A549 (cell line): Measurements from ENCODE around the gene NEGR1. TPM values are rescaled to one million over a fixed set of nuclear protein-coding genes. Genes with fewer than 3 reads are reported as not detected.

Experiments used
- ATAC-seq, 2 experiments: fragments of 200-7000 bp in 1 of 2; fragments of >200 bp in 1 of 2; cut with Nextera tagmentation in 1 of 2; cut with Tn5 transposase in 1 of 2; 3 replicates each; pipeline versions ENCODE4 v1.8.0 to v1.9.1; 2018 to 2020; ENCODE audit warnings: mild to moderate bottlenecking in 1 of 2, moderate library complexity in 1 of 2
- CTCF ChIA-PET: fragments of 300-600 bp; sonication (Branson Sonifier 250); formaldehyde crosslinking; extraction: SDS; loops from one replicate; lab custom pipeline; 2021; ENCODE audit warnings: antibody characterized with exemption, inconsistent platforms; lab: Yijun Ruan, JAX
- POLR2A ChIA-PET: fragments of 350-600 bp; formaldehyde crosslinking; extraction: SDS; loops from one replicate; lab custom pipeline; 2021; ENCODE audit warnings: antibody characterized with exemption, inconsistent platforms; lab: Yijun Ruan, JAX
- DNase-seq, 2 experiments: peaks; one replicate each; pipeline versions ENCODE4 v3.0.0 to v3.0.0-alpha.2; 2011 to 2016; ENCODE audit warnings: low read depth in 1 of 2, low spot score in 1 of 2
- FAIRE-seq: peaks from 2 replicates; lab custom pipeline; 2011; peaks lifted over from hg19 to GRCh38; lab: Jason Lieb, UNC
- H3K27ac ChIP-seq, 2 experiments: fragments of >200 bp; sonication (Bioruptor Twin); formaldehyde crosslinking; 3 replicates each; pipeline ENCODE4 v1.5.1; 2016 to 2017
- H3K4me1 ChIP-seq: fragments of >200 bp; sonication (Bioruptor Twin); formaldehyde crosslinking; 3 replicates; pipeline ENCODE4 v1.6.1; 2016
- H3K4me2 ChIP-seq: fragments of >200 bp; sonication (Bioruptor Twin); formaldehyde crosslinking; 3 replicates; pipeline ENCODE4 v1.6.1; 2016
- H3K4me3 ChIP-seq: fragments of >200 bp; sonication (Bioruptor Twin); formaldehyde crosslinking; 3 replicates; pipeline ENCODE4 v1.5.1; 2016
- H3K9me3 ChIP-seq: fragments of >200 bp; sonication (Bioruptor Twin); formaldehyde crosslinking; 3 replicates; pipeline ENCODE4 v1.6.1; 2016
- ATOH8 ChIP-seq: fragments of 250-450 bp; sonication (Bioruptor Pico); IDR thresholded peaks from 2 replicates; pipeline ENCODE4 v1.5.0; 2020; ENCODE audit warnings: low read depth, mild to moderate bottlenecking, moderate library complexity
- BHLHE40 ChIP-seq: IDR thresholded peaks from 2 replicates; pipeline ENCODE4 v1.6.1; 2012; ENCODE audit warnings: low read depth, low read length, inconsistent platforms
- CBX2 ChIP-seq: fragments of 200-600 bp; sonication (generic); IDR thresholded peaks from 2 replicates; pipeline ENCODE4 v1.6.1; 2016; ENCODE audit warnings: low read depth, mild to moderate bottlenecking, borderline replicate concordance
- CBX8 ChIP-seq: fragments of 200-600 bp; sonication (generic); IDR thresholded peaks from 2 replicates; pipeline ENCODE4 v1.6.1; 2016
- CEBPB ChIP-seq, 2 experiments: fragments of >200 bp in 1 of 2; sonication (Bioruptor Twin) in 1 of 2; formaldehyde crosslinking in 1 of 2; IDR thresholded peaks; 2 replicates each; pipeline ENCODE4 v1.6.1; 2012 to 2016
- EHF ChIP-seq: fragments of 250-450 bp; sonication (Bioruptor Pico); IDR thresholded peaks from 2 replicates; pipeline ENCODE4 v1.5.0; 2020; ENCODE audit warnings: mild to moderate bottlenecking
- EHMT2 ChIP-seq: fragments of 200-600 bp; sonication (generic); IDR thresholded peaks from 2 replicates; pipeline ENCODE4 v1.6.1; 2016; ENCODE audit warnings: antibody characterized with exemption, low read depth, mild to moderate bottlenecking, moderate library complexity
- ELK1 ChIP-seq: fragments of 150-350 bp; IDR thresholded peaks from 2 replicates; pipeline ENCODE4 v1.6.1; 2014; ENCODE audit warnings: low read depth, mild to moderate bottlenecking, low read length
- ESRRA ChIP-seq: fragments of 150-350 bp; IDR thresholded peaks from 2 replicates; pipeline ENCODE4 v1.6.1; 2014; ENCODE audit warnings: mild to moderate bottlenecking, low read length, borderline replicate concordance
- FOSB ChIP-seq: fragments of 250-450 bp; sonication (Bioruptor Pico); IDR thresholded peaks from 2 replicates; pipeline ENCODE4 v1.5.0; 2020; ENCODE audit warnings: mild to moderate bottlenecking, moderate library complexity
- GATA3 ChIP-seq: IDR thresholded peaks from 2 replicates; pipeline ENCODE4 v1.6.1; 2012; ENCODE audit warnings: borderline replicate concordance
- HEYL ChIP-seq: fragments of 250-450 bp; sonication (Bioruptor Pico); IDR thresholded peaks from 2 replicates; pipeline ENCODE4 v1.8.0; 2021; ENCODE audit warnings: mild to moderate bottlenecking, moderate library complexity
- HMGXB4 ChIP-seq: fragments of 250-450 bp; sonication (Bioruptor Pico); IDR thresholded peaks from 2 replicates; pipeline ENCODE4 v1.5.0; 2021; ENCODE audit warnings: mild to moderate bottlenecking, moderate library complexity, borderline replicate concordance
- HOXA7 ChIP-seq: fragments of 250-450 bp; sonication (Bioruptor Pico); IDR thresholded peaks from 2 replicates; pipeline ENCODE4 v1.5.0; 2020; ENCODE audit warnings: mild to moderate bottlenecking, moderate library complexity
- KDM1A ChIP-seq: fragments of 200-600 bp; sonication (generic); IDR thresholded peaks from 2 replicates; pipeline ENCODE4 v1.6.1; 2016; ENCODE audit warnings: low read depth, mild to moderate bottlenecking
- MAX ChIP-seq: IDR thresholded peaks from 2 replicates; pipeline ENCODE4 v1.6.1; 2012
- NFE2L2 ChIP-seq: fragments of 150-350 bp; conservative IDR thresholded peaks from 2 replicates; pipeline ENCODE4 v1.6.1; 2014; ENCODE audit warnings: low read length
- NPAS2 ChIP-seq: fragments of 250-450 bp; sonication (Bioruptor Pico); IDR thresholded peaks from 2 replicates; pipeline ENCODE4 v1.8.0; 2022; ENCODE audit warnings: mild to moderate bottlenecking, moderate library complexity, borderline replicate concordance
- NR3C1 ChIP-seq: fragments of >200 bp; sonication (Bioruptor Twin); formaldehyde crosslinking; IDR thresholded peaks from 3 replicates; pipeline ENCODE4 v1.6.1; 2017
- POLR2A ChIP-seq: IDR thresholded peaks from 2 replicates; pipeline ENCODE4 v1.6.1; 2012; ENCODE audit warnings: mild to moderate bottlenecking, low read length
- POLR2AphosphoS2 ChIP-seq: conservative IDR thresholded peaks from 2 replicates; pipeline ENCODE4 v1.6.1; 2012; ENCODE audit warnings: low read length, improper control_type of control experiment, inconsistent platforms
- SMC3 ChIP-seq: fragments of >200 bp; sonication (Bioruptor Twin); formaldehyde crosslinking; IDR thresholded peaks from 3 replicates; pipeline ENCODE4 v1.6.1; 2018; ENCODE audit warnings: inconsistent platforms
- ZSCAN20 ChIP-seq: fragments of 250-450 bp; sonication (Bioruptor Pico); IDR thresholded peaks from 2 replicates; pipeline ENCODE4 v1.8.0; 2022; ENCODE audit warnings: mild to moderate bottlenecking, moderate library complexity
- WGBS: methylation state at CpG from one replicate; pipeline ENCODE4 v1.1.6; 2017; ENCODE audit errors: missing lambda C conversion rate; 5-methylcytosine and 5-hydroxymethylcytosine counted together
- polyA plus RNA-seq, 4 experiments: library from polyadenylated mRNA; depleted of rRNA in 3 of 4; stranded (reverse); fragments of >200 nt; fragmentation: RNase III in 1 of 4; extraction: RNeasy Plus Mini Kit Qiagen cat#74134 plus additional on column Dnase treatment in 1 of 4; gene quantifications; 2 replicates in 3 of 4; 3 replicates in 1 of 4; pipeline ENCODE4 v1.2.3, GENCODE V29; 2011 to 2017

Gene NEGR1
- polyA plus RNA-seq, 2 of the 4 experiments (the other 2 are of a cell fraction): not detected

GRCh38 chr1:71592646-71593274 is 689.6 kb downstream of the NEGR1 start:
- Histone ChIP-seq H3K4me1 (no peaks in the 10 kb centered on the region), H3K9me3 (no peaks in the 10 kb centered on the region), H3K27ac (no peak overlapping the region), H3K4me2 (no peak overlapping the region), H3K4me3 (no peak overlapping the region)
- DNase-seq (no peak), ATAC-seq (no peak), FAIRE-seq (no peak)
- CTCF ChIA-PET: no interaction called here
- TF ChIP-seq ESRRA (no peak), CBX2 (no peak), HMGXB4 (CRISPR knock-in tag) (no peak), MAX (no peak), ATOH8 (CRISPR knock-in tag) (no peak), CBX8 (no peak), KDM1A (no peak), FOSB (CRISPR knock-in tag) (no peak), BHLHE40 (no peak), ELK1 (no peak)
- POLR2A ChIA-PET: no interaction called here
- 3% methylated on average over 9 of the region's 9 CpGs for WGBS

- Histone ChIP-seq H3K4me2 (no peak overlapping the region), H3K27ac (no peak overlapping the region), H3K4me3 (no peak overlapping the region), H3K4me1 (no peaks in the 10 kb centered on the region), H3K9me3 (no peaks in the 10 kb centered on the region)
- CTCF ChIA-PET: no interaction called here
- no peak for DNase-seq
- no peak for FAIRE-seq
- POLR2A ChIA-PET: no interaction called here
- WGBS: 4% methylated on average over 2 of the region's 2 CpGs
- no peak for TF ChIP-seq GATA3
- TF ChIP-seq NFE2L2: no peak
- TF ChIP-seq NR3C1: no peak
- no peak for TF ChIP-seq EHF (CRISPR knock-in tag)
- no peak for TF ChIP-seq ZSCAN20 (CRISPR knock-in tag)
- no peak for TF ChIP-seq BHLHE40
- no peak for TF ChIP-seq HOXA7 (CRISPR knock-in tag)
- TF ChIP-seq NPAS2 (CRISPR knock-in tag): no peak
- TF ChIP-seq CEBPB (IDR thresholded peaks at IDR 0.05): no peak
- no peak for TF ChIP-seq HEYL (CRISPR knock-in tag)
- TF ChIP-seq SMC3: no peak
- TF ChIP-seq POLR2A: no peak
- no peak for TF ChIP-seq EHMT2
- no peak for TF ChIP-seq MAX
- TF ChIP-seq POLR2AphosphoS2: no peak
- TF ChIP-seq, all 56 proteins: peak for 0
- no peak for ATAC-seq
Observed at GRCh38 chr1:71589005-71589404, 693.3 kb downstream of the NEGR1 start.
